ENCODE data around the gene MEA1.

The MEA1 gene

DNA sequence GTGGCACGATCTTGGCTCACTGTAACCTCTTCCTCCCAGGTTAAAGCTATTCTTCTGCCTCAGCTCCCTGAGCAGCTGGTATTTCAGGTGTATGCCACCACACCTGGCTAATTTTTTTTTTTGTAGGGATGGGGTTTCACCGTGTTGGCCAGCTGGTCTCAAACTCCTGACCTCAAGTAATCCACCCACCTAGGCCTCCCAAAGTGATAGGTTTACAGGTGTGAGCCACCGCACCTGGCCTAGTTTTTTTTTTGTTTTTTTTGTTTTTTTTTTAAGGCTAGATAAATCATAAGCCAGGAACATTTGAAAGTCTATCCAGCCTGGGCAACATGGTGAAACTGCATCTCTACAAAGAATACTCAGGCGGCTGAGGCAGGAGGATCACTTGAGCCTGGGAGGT lies 18.6 kb upstream of the MEA1 start:
- Histone ChIP-seq H3K9me3 (ENCODE audit: control insufficient read depth, insufficient read depth, low read length) (no peaks in the 10 kb centered on the region), H3K4me1 (ENCODE audit: insufficient read depth, low read length) (no peaks in the 10 kb centered on the region), H3K36me3 (ENCODE audit: insufficient read depth, low read length) (peaks cover 28% of the 10 kb centered on the region), H3K9ac (ENCODE audit: low read depth, low read length) (no peak overlapping the region)

DNA sequence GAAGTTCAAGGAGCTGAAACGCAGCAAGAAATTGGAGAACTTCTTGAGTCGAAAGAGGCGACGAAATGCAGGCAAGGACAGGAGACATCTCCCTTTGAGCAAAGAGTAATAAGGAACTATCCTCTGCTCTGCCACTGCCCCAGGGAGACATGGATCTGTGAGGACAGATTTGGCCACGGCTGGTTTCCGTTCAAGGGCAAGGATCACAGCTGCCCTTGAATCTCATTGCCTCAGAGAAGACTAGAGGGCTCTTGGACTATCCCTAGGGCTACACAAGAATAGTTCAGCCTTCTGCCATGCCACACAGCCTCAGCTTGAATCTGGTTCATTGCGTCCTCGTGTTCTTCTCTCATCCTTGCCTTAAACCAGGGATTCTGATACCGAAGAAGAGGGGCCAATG lies 15.4 kb upstream of the MEA1 start:
- no peaks in the 10 kb centered on the region for H3K9me3 ChIP-seq (ENCODE audit: control insufficient read depth, insufficient read depth, low read length)
- H3K4me1 ChIP-seq (ENCODE audit: insufficient read depth, low read length): no peaks in the 10 kb centered on the region
- peaks cover 52% of the 10 kb centered on the region for H3K36me3 ChIP-seq (ENCODE audit: insufficient read depth, low read length)
- no peak overlapping the region for H3K9ac ChIP-seq (ENCODE audit: low read depth, low read length)

DNA sequence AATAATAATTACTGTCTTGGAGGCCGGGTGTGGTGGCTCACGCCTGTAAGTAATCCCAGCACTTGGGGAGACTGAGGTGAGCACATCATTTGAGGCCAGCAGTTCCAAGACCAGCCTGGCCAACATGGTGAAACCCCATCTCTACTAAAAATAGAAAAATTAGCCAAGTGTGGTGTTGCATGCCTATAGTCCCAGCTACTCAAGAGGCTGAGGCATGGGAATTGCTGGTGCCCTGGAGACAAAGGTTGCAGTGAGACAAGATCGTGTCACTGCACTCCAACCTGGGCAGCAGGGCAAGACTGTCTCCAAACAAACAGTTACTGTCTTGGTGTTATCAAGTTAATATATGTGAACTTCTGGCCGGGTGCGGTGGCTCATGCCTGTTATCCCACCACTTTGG lies 12.6 kb upstream of the MEA1 start:
- Histone ChIP-seq H3K36me3 (ENCODE audit: insufficient read depth, low read length) (peaks cover 45% of the 10 kb centered on the region), H3K9ac (ENCODE audit: low read depth, low read length) (no peak overlapping the region), H3K4me1 (ENCODE audit: insufficient read depth, low read length) (no peaks in the 10 kb centered on the region), H3K9me3 (ENCODE audit: control insufficient read depth, insufficient read depth, low read length) (no peaks in the 10 kb centered on the region)

DNA sequence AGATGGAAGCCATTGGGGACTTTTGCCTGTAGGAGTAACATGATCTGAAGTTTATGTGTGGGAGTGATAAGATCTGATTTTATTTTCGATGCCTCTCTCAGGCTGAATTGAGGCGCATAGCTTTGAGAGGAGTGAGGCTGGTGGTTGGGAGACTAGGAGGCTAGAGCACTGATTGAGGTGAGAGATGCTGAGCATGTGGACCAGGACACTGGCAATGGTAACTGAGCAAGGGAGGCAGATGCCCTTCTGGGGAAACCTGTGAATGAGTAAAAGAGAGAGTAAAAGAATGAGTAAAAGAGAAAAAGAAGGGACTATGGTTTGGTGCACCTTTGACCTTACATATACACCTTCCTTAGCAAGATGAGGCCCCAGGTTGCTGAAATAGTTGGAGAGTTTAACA lies 10.7 kb upstream of the MEA1 start:
- Histone ChIP-seq H3K4me1 (ENCODE audit: insufficient read depth, low read length) (no peaks in the 10 kb centered on the region), H3K9ac (ENCODE audit: low read depth, low read length) (no peak overlapping the region), H3K36me3 (ENCODE audit: insufficient read depth, low read length) (peaks cover 41% of the 10 kb centered on the region), H3K9me3 (ENCODE audit: control insufficient read depth, insufficient read depth, low read length) (no peaks in the 10 kb centered on the region)

DNA sequence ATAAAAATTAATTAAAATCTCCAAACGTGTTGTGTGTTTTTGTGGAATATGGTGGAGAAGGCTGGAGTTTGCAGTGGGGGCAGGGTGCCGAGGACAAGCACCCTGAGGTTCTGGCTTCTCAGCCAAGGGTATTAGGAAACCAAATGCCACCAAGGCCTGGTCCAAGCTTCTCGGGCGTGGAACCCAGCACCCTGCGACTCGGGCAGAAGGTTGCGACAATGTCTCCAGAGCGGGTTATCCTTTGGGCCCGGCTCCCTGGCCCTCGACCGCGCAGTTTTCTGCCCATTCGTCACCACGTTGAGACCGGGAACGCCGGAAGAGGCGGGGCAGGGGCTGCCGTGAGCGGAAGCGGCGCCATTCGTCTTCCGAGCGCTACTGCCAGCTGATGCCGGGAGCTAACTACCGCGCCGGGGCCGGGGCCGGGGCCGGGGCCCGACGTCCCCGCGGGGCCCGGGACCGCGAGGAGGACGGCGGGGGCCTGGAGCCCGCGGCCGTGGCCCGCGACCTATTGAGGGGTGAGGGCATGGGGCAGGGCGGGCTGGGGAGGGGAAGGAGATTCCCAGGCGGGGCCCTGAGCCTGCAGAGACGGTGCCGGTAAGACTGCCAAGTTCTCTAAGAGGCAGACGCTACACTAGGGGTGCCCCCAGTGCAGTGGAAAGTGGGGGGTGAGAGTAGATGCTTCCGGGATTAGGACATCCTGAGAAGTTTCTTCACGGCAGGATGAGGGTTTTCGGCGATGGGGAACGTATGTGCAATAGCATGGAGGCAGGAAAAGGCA lies 7.7 kb upstream of the MEA1 start, which contains the start of gene RRP36:
Gene RRP36 (plus strand): TSS at position 354 of the 778 bp plus-strand sequence. CDS start 32 bp downstream, at position 386.
- Histone ChIP-seq H3K4me1 (ENCODE audit: insufficient read depth, low read length) (no peaks in the 10 kb centered on the region), H3K9ac (ENCODE audit: low read depth, low read length) (peak within 1 kb of the TSS; percentile 99), H3K9me3 (ENCODE audit: control insufficient read depth, insufficient read depth, low read length) (no peaks in the 10 kb centered on the region), H3K36me3 (ENCODE audit: insufficient read depth, low read length) (peaks cover 23% of the 10 kb centered on the region)

GRCh38 chr6:43020847-43021246 lies 7.1 kb upstream of the MEA1 start:
- peak overlapping the region; percentile 99 for H3K9ac ChIP-seq (ENCODE audit: low read depth, low read length)
- H3K9me3 ChIP-seq (ENCODE audit: control insufficient read depth, insufficient read depth, low read length): no peaks in the 10 kb centered on the region
- peaks cover 17% of the 10 kb centered on the region for H3K36me3 ChIP-seq (ENCODE audit: insufficient read depth, low read length)
- no peaks in the 10 kb centered on the region for H3K4me1 ChIP-seq (ENCODE audit: insufficient read depth, low read length)

DNA sequence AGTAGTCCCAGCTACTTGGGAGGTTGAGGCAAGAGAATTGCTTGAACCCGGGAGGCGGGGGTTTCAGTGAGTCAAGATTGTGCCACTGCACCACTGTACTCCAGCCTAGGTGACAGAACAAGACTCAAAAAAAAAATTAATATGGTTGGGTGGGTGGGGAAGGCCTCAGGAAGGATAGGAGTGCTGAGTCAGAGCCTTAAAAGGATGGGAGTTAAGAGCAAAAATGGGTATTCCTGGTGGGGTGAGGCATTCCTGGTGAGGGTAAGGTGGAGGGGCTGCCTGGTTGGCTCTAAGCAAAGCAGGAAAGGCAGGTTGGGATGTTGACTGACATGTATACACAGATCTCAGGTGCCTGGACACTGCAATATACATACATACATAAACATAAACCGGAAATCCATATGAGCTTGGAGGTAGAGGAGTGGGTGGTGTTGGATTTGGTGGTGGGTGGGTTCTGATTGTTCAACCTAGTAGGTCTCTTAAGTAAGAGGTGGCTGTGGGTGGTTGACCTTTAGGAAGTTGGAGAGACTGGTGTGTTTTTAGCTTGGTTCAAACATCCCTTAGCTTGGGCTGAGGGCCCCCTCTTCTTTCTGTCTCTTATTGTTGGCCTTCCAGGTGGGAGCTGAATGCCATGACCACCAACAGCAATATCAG lies 6.4 kb upstream of the MEA1 start:
- H3K9ac ChIP-seq (ENCODE audit: low read depth, low read length): no peak overlapping the region
- no peaks in the 10 kb centered on the region for H3K4me1 ChIP-seq (ENCODE audit: insufficient read depth, low read length)
- peaks cover 15% of the 10 kb centered on the region for H3K36me3 ChIP-seq (ENCODE audit: insufficient read depth, low read length)
- no peaks in the 10 kb centered on the region for H3K9me3 ChIP-seq (ENCODE audit: control insufficient read depth, insufficient read depth, low read length)

GRCh38 chr6:43019152-43019551 lies 5.4 kb upstream of the MEA1 start:
- Histone ChIP-seq H3K9ac (ENCODE audit: low read depth, low read length) (no peak overlapping the region), H3K4me1 (ENCODE audit: insufficient read depth, low read length) (no peaks in the 10 kb centered on the region), H3K9me3 (ENCODE audit: control insufficient read depth, insufficient read depth, low read length) (no peaks in the 10 kb centered on the region), H3K36me3 (ENCODE audit: insufficient read depth, low read length) (peaks cover 7% of the 10 kb centered on the region)

GRCh38 chr6:43016943-43017334 lies 3.2 kb upstream of the MEA1 start:
- H3K36me3 ChIP-seq (ENCODE audit: insufficient read depth, low read length): peaks cover 5% of the 10 kb centered on the region; the same call in 1 of the 2 replicates

DNA sequence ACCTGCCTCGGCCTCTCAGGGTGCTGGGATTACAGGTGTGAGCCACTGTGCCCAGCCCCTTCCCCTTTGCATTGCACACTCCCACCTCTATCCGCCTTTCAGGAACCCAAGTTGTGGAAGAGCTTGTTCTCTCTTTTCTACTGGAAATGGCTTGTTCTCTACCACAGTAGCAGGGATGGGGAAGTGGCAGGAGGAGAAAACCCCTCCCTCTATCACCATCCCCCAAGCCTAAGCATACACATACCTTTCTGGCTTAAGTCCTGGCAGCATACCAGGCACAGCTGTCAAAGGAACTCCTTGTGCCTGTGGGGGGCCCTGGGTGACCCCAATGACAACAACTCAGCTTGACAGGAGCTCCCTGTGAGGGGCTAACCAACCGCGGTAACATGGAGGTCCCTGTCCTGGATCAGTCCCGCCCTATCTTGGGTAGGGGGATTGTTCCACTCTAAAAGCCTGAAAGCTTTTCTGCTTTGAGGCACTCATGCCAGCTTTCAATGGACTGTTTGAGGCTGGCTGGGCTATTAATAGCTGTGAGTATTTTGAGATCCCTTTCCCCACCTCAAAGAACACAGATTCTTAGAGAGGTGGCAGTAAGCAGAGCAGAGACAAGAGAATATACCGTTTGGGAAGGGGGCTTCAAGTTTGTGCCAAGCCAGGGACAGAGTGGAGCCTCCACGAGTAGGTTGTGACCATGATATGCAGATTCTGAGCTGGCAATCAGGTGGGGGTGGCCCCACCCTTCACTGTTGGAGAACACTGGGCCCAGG lies 2.6 kb upstream of the MEA1 start:
- peaks cover 5% of the 10 kb centered on the region; the same call in 1 of the 2 replicates for H3K36me3 ChIP-seq (ENCODE audit: insufficient read depth, low read length)
- H3K9me3 ChIP-seq (ENCODE audit: control insufficient read depth, insufficient read depth, low read length): no peaks in the 10 kb centered on the region
- no peak overlapping the region for H3K9ac ChIP-seq (ENCODE audit: low read depth, low read length)
- 0 out of 2 replicates have a peak, but pooled peaks cover 4% of the 10 kb centered on the region for H3K4me1 ChIP-seq (ENCODE audit: insufficient read depth, low read length)

More at GRCh38 chr6:43016943-43017334, 3.2 kb upstream of the MEA1 start:
- Histone ChIP-seq H3K4me1 (ENCODE audit: insufficient read depth, low read length) (0 out of 2 replicates have a peak, but pooled peaks cover 4% of the 10 kb centered on the region), H3K9ac (ENCODE audit: low read depth, low read length) (no peak overlapping the region), H3K9me3 (ENCODE audit: control insufficient read depth, insufficient read depth, low read length) (no peaks in the 10 kb centered on the region)

DNA sequence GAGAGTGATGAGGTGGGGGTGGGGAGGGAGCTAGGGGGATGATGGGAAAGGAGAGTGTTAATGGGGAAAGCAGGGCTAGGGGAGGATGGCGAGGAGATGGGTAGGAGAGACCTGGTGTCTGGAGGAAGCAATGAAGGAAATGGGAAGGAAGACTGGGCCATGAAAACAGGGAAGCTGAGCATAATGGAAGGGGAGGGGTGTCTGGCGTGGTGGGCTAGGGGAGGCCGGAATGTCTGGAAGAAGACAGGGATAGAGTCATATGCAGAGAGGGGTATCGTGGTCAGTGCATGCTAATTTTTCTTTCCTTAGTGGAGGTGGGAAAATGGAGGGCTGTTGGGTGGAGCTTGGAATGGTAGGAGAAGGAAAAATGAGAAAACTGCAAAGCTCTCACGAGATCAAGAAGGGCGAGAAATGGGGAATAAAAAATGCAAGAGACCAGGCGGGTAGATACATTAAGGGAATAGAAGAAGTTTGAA lies 726 bp upstream of the MEA1 start:
- peaks cover 9% of the 10 kb centered on the region; the same call in 1 of the 2 replicates for H3K36me3 ChIP-seq (ENCODE audit: insufficient read depth, low read length)
- H3K9me3 ChIP-seq (ENCODE audit: control insufficient read depth, insufficient read depth, low read length): no peaks in the 10 kb centered on the region
- H3K4me1 ChIP-seq (ENCODE audit: insufficient read depth, low read length): 0 out of 2 replicates have a peak, but pooled peaks cover 4% of the 10 kb centered on the region
- H3K9ac ChIP-seq (ENCODE audit: low read depth, low read length): peak overlapping the region; percentile 72

DNA sequence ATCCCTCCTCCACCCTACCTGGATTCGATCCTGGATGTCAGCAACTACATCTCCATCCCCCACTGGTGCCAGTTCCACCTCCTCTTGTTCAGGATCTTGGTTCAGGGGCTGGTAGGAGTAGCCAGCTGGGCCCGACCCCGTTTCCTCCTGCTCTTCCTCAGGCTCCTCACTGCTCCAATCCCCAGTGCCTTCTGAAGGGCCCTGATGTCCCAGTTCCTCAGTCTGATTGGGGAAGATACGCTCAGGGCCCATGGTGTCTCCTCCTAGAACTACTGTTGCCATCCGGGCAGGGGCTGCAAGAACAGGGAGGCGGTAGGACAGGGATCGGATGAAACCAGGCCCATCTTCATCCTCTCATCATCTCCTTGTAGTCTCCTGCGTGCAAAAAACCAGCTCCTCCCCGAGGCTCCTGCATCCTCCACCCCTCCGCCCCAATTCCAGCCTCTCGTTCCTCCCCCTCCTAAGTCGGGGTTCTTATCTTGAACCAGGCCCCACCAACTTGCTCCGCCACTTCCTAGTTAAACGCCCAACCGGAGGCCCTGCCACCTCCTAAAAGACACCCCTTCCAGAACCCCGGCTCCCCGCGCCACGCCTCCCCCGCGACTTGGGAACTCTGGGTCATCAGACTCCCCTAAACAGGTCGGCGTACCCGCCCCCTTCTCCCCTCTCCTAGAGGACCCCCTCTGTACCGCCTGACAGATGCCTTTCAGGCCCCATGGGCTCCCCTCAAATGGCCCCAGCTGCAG lies 476 bp downstream of the MEA1 start:
- peaks cover 13% of the 10 kb centered on the region for H3K36me3 ChIP-seq (ENCODE audit: insufficient read depth, low read length)
- H3K4me1 ChIP-seq (ENCODE audit: insufficient read depth, low read length): 0 out of 2 replicates have a peak, but pooled peaks cover 4% of the 10 kb centered on the region
- H3K9ac ChIP-seq (ENCODE audit: low read depth, low read length): peak overlapping the region; percentile 69
- H3K9me3 ChIP-seq (ENCODE audit: control insufficient read depth, insufficient read depth, low read length): no peaks in the 10 kb centered on the region

GRCh38 chr6:43012364-43012763 lies 1.4 kb downstream of the MEA1 start:
- Histone ChIP-seq H3K36me3 (ENCODE audit: insufficient read depth, low read length) (peaks cover 15% of the 10 kb centered on the region), H3K4me1 (ENCODE audit: insufficient read depth, low read length) (0 out of 2 replicates have a peak, but pooled peaks cover 4% of the 10 kb centered on the region), H3K9ac (ENCODE audit: low read depth, low read length) (no peak overlapping the region), H3K9me3 (ENCODE audit: control insufficient read depth, insufficient read depth, low read length) (no peaks in the 10 kb centered on the region)

- H3K4me1 ChIP-seq (ENCODE audit: insufficient read depth, low read length): 0 out of 2 replicates have a peak, but pooled peaks cover 4% of the 10 kb centered on the region
- H3K9ac ChIP-seq (ENCODE audit: low read depth, low read length): no peak overlapping the region
- H3K36me3 ChIP-seq (ENCODE audit: insufficient read depth, low read length): peaks cover 15% of the 10 kb centered on the region
- H3K9me3 ChIP-seq (ENCODE audit: control insufficient read depth, insufficient read depth, low read length): no peaks in the 10 kb centered on the region
These were observed 2.5 kb downstream of the MEA1 start for GRCh38 chr6:43011207-43011606.
